A549 (cell line): Measurements from ENCODE around the gene NLRP11. TPM values are rescaled to one million over a fixed set of nuclear protein-coding genes. Genes with fewer than 3 reads are reported as not detected.

Experiments used
- ATAC-seq, 2 experiments: fragments of 200-7000 bp in 1 of 2; fragments of >200 bp in 1 of 2; cut with Nextera tagmentation in 1 of 2; cut with Tn5 transposase in 1 of 2; 3 replicates each; pipeline versions ENCODE4 v1.8.0 to v1.9.1; 2018 to 2020; ENCODE audit warnings: mild to moderate bottlenecking in 1 of 2, moderate library complexity in 1 of 2
- CTCF ChIA-PET: fragments of 300-600 bp; sonication (Branson Sonifier 250); formaldehyde crosslinking; extraction: SDS; loops from one replicate; lab custom pipeline; 2021; ENCODE audit warnings: antibody characterized with exemption, inconsistent platforms; lab: Yijun Ruan, JAX
- POLR2A ChIA-PET: fragments of 350-600 bp; formaldehyde crosslinking; extraction: SDS; loops from one replicate; lab custom pipeline; 2021; ENCODE audit warnings: antibody characterized with exemption, inconsistent platforms; lab: Yijun Ruan, JAX
- DNase-seq, 2 experiments: peaks; one replicate each; pipeline versions ENCODE4 v3.0.0 to v3.0.0-alpha.2; 2011 to 2016; ENCODE audit warnings: low read depth in 1 of 2, low spot score in 1 of 2
- FAIRE-seq: peaks from 2 replicates; lab custom pipeline; 2011; peaks lifted over from hg19 to GRCh38; lab: Jason Lieb, UNC
- H3K27ac ChIP-seq, 2 experiments: fragments of >200 bp; sonication (Bioruptor Twin); formaldehyde crosslinking; 3 replicates each; pipeline ENCODE4 v1.5.1; 2016 to 2017
- H3K4me1 ChIP-seq: fragments of >200 bp; sonication (Bioruptor Twin); formaldehyde crosslinking; 3 replicates; pipeline ENCODE4 v1.6.1; 2016
- H3K4me2 ChIP-seq: fragments of >200 bp; sonication (Bioruptor Twin); formaldehyde crosslinking; 3 replicates; pipeline ENCODE4 v1.6.1; 2016
- H3K4me3 ChIP-seq: fragments of >200 bp; sonication (Bioruptor Twin); formaldehyde crosslinking; 3 replicates; pipeline ENCODE4 v1.5.1; 2016
- H3K9me3 ChIP-seq: fragments of >200 bp; sonication (Bioruptor Twin); formaldehyde crosslinking; 3 replicates; pipeline ENCODE4 v1.6.1; 2016
- ATOH8 ChIP-seq: fragments of 250-450 bp; sonication (Bioruptor Pico); IDR thresholded peaks from 2 replicates; pipeline ENCODE4 v1.5.0; 2020; ENCODE audit warnings: low read depth, mild to moderate bottlenecking, moderate library complexity
- CEBPB ChIP-seq, 2 experiments: fragments of >200 bp in 1 of 2; sonication (Bioruptor Twin) in 1 of 2; formaldehyde crosslinking in 1 of 2; IDR thresholded peaks; 2 replicates each; pipeline ENCODE4 v1.6.1; 2012 to 2016
- EP300 ChIP-seq, 2 experiments: fragments of >200 bp; sonication (Bioruptor Twin); formaldehyde crosslinking; IDR thresholded peaks; 2 replicates in 1 of 2; 3 replicates in 1 of 2; pipeline ENCODE4 v1.6.1; 2016 to 2017
- ESRRA ChIP-seq: fragments of 150-350 bp; IDR thresholded peaks from 2 replicates; pipeline ENCODE4 v1.6.1; 2014; ENCODE audit warnings: mild to moderate bottlenecking, low read length, borderline replicate concordance
- FOSB ChIP-seq: fragments of 250-450 bp; sonication (Bioruptor Pico); IDR thresholded peaks from 2 replicates; pipeline ENCODE4 v1.5.0; 2020; ENCODE audit warnings: mild to moderate bottlenecking, moderate library complexity
- FOSL2 ChIP-seq, 2 experiments: fragments of 450-650 bp in 1 of 2; fragments of >200 bp in 1 of 2; sonication (Bioruptor Twin) in 1 of 2; formaldehyde crosslinking; IDR thresholded peaks; 2 replicates each; pipeline versions ENCODE4 v1.5.0 to v1.6.1; 2016 to 2020; ENCODE audit warnings: mild to moderate bottlenecking in 1 of 2, moderate library complexity in 1 of 2
- GATA3 ChIP-seq: IDR thresholded peaks from 2 replicates; pipeline ENCODE4 v1.6.1; 2012; ENCODE audit warnings: borderline replicate concordance
- HOXA7 ChIP-seq: fragments of 250-450 bp; sonication (Bioruptor Pico); IDR thresholded peaks from 2 replicates; pipeline ENCODE4 v1.5.0; 2020; ENCODE audit warnings: mild to moderate bottlenecking, moderate library complexity
- HOXB13 ChIP-seq: fragments of 250-450 bp; sonication (Bioruptor Pico); IDR thresholded peaks from 2 replicates; pipeline ENCODE4 v1.5.0; 2020; ENCODE audit warnings: low read depth, mild to moderate bottlenecking, moderate library complexity
- JUNB ChIP-seq: fragments of >200 bp; sonication (Bioruptor Twin); formaldehyde crosslinking; IDR thresholded peaks from 2 replicates; pipeline ENCODE4 v1.6.1; 2016
- KDM5A ChIP-seq: fragments of 200-600 bp; sonication (generic); IDR thresholded peaks from 2 replicates; pipeline ENCODE4 v1.6.1; 2016; ENCODE audit warnings: antibody characterized with exemption, mild to moderate bottlenecking
- MAZ ChIP-seq: fragments of 150-350 bp; IDR thresholded peaks from 2 replicates; pipeline ENCODE4 v1.6.1; 2014; ENCODE audit warnings: antibody characterized with exemption, low read depth, low read length, borderline replicate concordance
- NFE2L2 ChIP-seq: fragments of 150-350 bp; conservative IDR thresholded peaks from 2 replicates; pipeline ENCODE4 v1.6.1; 2014; ENCODE audit warnings: low read length
- PBX3 ChIP-seq: IDR thresholded peaks from 2 replicates; pipeline ENCODE4 v1.6.1; 2012
- POLR2AphosphoS2 ChIP-seq: conservative IDR thresholded peaks from 2 replicates; pipeline ENCODE4 v1.6.1; 2012; ENCODE audit warnings: low read length, improper control_type of control experiment, inconsistent platforms
- ZFP36 ChIP-seq: fragments of 450-650 bp; IDR thresholded peaks from 2 replicates; pipeline ENCODE4 v1.6.1; 2014; ENCODE audit warnings: borderline replicate concordance; ENCODE audit not compliant: partially characterized antibody
- ZNF302 ChIP-seq: fragments of 250-450 bp; sonication (Bioruptor Pico); IDR thresholded peaks from 2 replicates; pipeline ENCODE4 v1.9.0; 2021; ENCODE audit warnings: inconsistent platforms, mild to moderate bottlenecking, moderate library complexity
- ZSCAN20 ChIP-seq: fragments of 250-450 bp; sonication (Bioruptor Pico); IDR thresholded peaks from 2 replicates; pipeline ENCODE4 v1.8.0; 2022; ENCODE audit warnings: mild to moderate bottlenecking, moderate library complexity
- WGBS: methylation state at CpG from one replicate; pipeline ENCODE4 v1.1.6; 2017; ENCODE audit errors: missing lambda C conversion rate; 5-methylcytosine and 5-hydroxymethylcytosine counted together
- polyA plus RNA-seq, 4 experiments: library from polyadenylated mRNA; depleted of rRNA in 3 of 4; stranded (reverse); fragments of >200 nt; fragmentation: RNase III in 1 of 4; extraction: RNeasy Plus Mini Kit Qiagen cat#74134 plus additional on column Dnase treatment in 1 of 4; gene quantifications; 2 replicates in 3 of 4; 3 replicates in 1 of 4; pipeline ENCODE4 v1.2.3, GENCODE V29; 2011 to 2017
- TF ChIP-seq, protein P1 (sequence below): IDR thresholded peaks from 2 replicates; pipeline ENCODE4 v1.6.1; 2012
- TF ChIP-seq, protein P2 (sequence below): fragments of >200 bp; sonication (Bioruptor Twin); formaldehyde crosslinking; IDR thresholded peaks from 3 replicates; pipeline ENCODE4 v1.6.1; 2016
- TF ChIP-seq, protein P3 (sequence below): fragments of >200 bp; sonication (Bioruptor Twin); formaldehyde crosslinking; IDR thresholded peaks from 3 replicates; pipeline ENCODE4 v1.5.1; 2016

Gene NLRP11
- polyA plus RNA-seq, 2 of the 4 experiments (the other 2 are of a cell fraction) = 0.03 to 0.06 TPM

- Histone ChIP-seq H3K4me1 (no peaks in the 10 kb centered on the region), H3K27ac (no peak overlapping the region), H3K4me3 (no peak overlapping the region), H3K4me2 (no peak overlapping the region), H3K9me3 (peaks cover 12% of the 10 kb centered on the region; the same call in 2 of the 3 replicates)
- ATAC-seq (no peak), DNase-seq (no peak), FAIRE-seq (no peak)
- TF ChIP-seq, protein P1, sequence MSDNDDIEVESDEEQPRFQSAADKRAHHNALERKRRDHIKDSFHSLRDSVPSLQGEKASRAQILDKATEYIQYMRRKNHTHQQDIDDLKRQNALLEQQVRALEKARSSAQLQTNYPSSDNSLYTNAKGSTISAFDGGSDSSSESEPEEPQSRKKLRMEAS = no peak
- TF ChIP-seq NFE2L2 = no peak
- TF ChIP-seq HOXA7 (CRISPR knock-in tag) = no peak
- no peak for TF ChIP-seq ESRRA
- no peak for TF ChIP-seq KDM5A
- TF ChIP-seq EP300 (IDR thresholded peaks at IDR 0.05) = no peak
- TF ChIP-seq FOSB (CRISPR knock-in tag) = no peak
- TF ChIP-seq POLR2AphosphoS2 = no peak
- TF ChIP-seq, protein P2, sequence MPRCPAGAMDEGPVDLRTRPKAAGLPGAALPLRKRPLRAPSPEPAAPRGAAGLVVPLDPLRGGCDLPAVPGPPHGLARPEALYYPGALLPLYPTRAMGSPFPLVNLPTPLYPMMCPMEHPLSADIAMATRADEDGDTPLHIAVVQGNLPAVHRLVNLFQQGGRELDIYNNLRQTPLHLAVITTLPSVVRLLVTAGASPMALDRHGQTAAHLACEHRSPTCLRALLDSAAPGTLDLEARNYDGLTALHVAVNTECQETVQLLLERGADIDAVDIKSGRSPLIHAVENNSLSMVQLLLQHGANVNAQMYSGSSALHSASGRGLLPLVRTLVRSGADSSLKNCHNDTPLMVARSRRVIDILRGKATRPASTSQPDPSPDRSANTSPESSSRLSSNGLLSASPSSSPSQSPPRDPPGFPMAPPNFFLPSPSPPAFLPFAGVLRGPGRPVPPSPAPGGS = no peak
- no peak for TF ChIP-seq ATOH8
- no peak for TF ChIP-seq HOXB13 (CRISPR knock-in tag)
- TF ChIP-seq JUNB = no peak
- TF ChIP-seq GATA3 = no peak
- no peak for TF ChIP-seq ZSCAN20 (CRISPR knock-in tag)
- no peak for TF ChIP-seq MAZ
- TF ChIP-seq CEBPB (IDR thresholded peaks at IDR 0.05) = no peak
- TF ChIP-seq FOSL2 (IDR thresholded peaks at IDR 0.05) = no peak
- TF ChIP-seq FOSL2 (CRISPR knock-in tag; IDR thresholded peaks at IDR 0.05) = no peak
- TF ChIP-seq, protein P3, sequence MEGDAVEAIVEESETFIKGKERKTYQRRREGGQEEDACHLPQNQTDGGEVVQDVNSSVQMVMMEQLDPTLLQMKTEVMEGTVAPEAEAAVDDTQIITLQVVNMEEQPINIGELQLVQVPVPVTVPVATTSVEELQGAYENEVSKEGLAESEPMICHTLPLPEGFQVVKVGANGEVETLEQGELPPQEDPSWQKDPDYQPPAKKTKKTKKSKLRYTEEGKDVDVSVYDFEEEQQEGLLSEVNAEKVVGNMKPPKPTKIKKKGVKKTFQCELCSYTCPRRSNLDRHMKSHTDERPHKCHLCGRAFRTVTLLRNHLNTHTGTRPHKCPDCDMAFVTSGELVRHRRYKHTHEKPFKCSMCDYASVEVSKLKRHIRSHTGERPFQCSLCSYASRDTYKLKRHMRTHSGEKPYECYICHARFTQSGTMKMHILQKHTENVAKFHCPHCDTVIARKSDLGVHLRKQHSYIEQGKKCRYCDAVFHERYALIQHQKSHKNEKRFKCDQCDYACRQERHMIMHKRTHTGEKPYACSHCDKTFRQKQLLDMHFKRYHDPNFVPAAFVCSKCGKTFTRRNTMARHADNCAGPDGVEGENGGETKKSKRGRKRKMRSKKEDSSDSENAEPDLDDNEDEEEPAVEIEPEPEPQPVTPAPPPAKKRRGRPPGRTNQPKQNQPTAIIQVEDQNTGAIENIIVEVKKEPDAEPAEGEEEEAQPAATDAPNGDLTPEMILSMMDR = no peak
- no peak for TF ChIP-seq ZFP36
- no peak for TF ChIP-seq ZNF302 (CRISPR knock-in tag)
- POLR2A ChIA-PET = no interaction called here
- CTCF ChIA-PET = no interaction called here
- WGBS = 3% methylated on average over 2 of the region's 2 CpGs
Measured at GRCh38 chr19:55802281-55802680, 29.5 kb downstream of the NLRP11 start.

- H3K4me3 ChIP-seq = no peak overlapping the region
- H3K27ac ChIP-seq = no peak overlapping the region
- POLR2A ChIA-PET = no interaction called here
- CTCF ChIA-PET = no interaction called here
- peaks cover 14% of the 10 kb centered on the region; the same call in 2 of the 3 replicates for H3K9me3 ChIP-seq
- DNase-seq (no peak), FAIRE-seq (no peak), ATAC-seq (no peak)
- no peak overlapping the region for H3K4me2 ChIP-seq
- no peak for TF ChIP-seq POLR2AphosphoS2
- TF ChIP-seq PBX3 = no peak
- H3K4me1 ChIP-seq = no peaks in the 10 kb centered on the region
- 5% methylated on average over 7 of the region's 7 CpGs for WGBS
Measured at GRCh38 chr19:55801416-55801815, 30.4 kb downstream of the NLRP11 start.
